Neural progenitor cell (in vitro differentiated cells): Measurements from ENCODE around the gene PKP2. TPM values are rescaled to one million over a fixed set of nuclear protein-coding genes. Genes with fewer than 3 reads are reported as not detected.

Source experiments
- DNase-seq: peaks from one replicate; pipeline ENCODE4 v3.0.0-alpha.2; 2016; ENCODE audit warnings: low spot score
- H2AFZ ChIP-seq: fragments of 200-600 bp; sonication (generic); replicated peaks from 2 replicates; pipeline ENCODE4 v1.6.1; 2016; ENCODE audit warnings: antibody characterized with exemption
- H3F3A ChIP-seq: fragments of 200-600 bp; sonication (generic); 2 replicates; pipeline ENCODE4 v1.6.1; 2016; ENCODE audit warnings: antibody characterized with exemption, low read depth
- H3K27ac ChIP-seq: fragments of 200-600 bp; sonication (generic); 2 replicates; pipeline ENCODE4 v1.5.1; 2016; ENCODE audit warnings: mild to moderate bottlenecking
- H3K27me3 ChIP-seq: fragments of 200-600 bp; sonication (generic); 2 replicates; pipeline ENCODE4 v1.6.1; 2016; ENCODE audit warnings: mild to moderate bottlenecking, moderate library complexity
- H3K36me3 ChIP-seq: fragments of 200-600 bp; sonication (generic); 2 replicates; pipeline ENCODE4 v1.5.1; 2016
- H3K4me1 ChIP-seq: fragments of 200-600 bp; sonication (generic); 2 replicates; pipeline ENCODE4 v1.6.1; 2016; ENCODE audit warnings: mixed run types
- H3K4me2 ChIP-seq: fragments of 200-600 bp; sonication (generic); 2 replicates; pipeline ENCODE4 v1.6.1; 2016
- H3K4me3 ChIP-seq: fragments of 200-600 bp; sonication (generic); 2 replicates; pipeline ENCODE4 v1.5.1; 2016
- H3K79me2 ChIP-seq: fragments of 200-600 bp; sonication (generic); 2 replicates; pipeline ENCODE4 v1.6.1; 2016; ENCODE audit warnings: low read depth
- H3K9ac ChIP-seq: fragments of 200-600 bp; sonication (generic); 2 replicates; pipeline ENCODE4 v1.6.1; 2016
- H3K9me3 ChIP-seq: fragments of 200-600 bp; sonication (generic); 2 replicates; pipeline ENCODE4 v1.5.1; 2016; ENCODE audit warnings: low read depth
- H4K20me1 ChIP-seq: fragments of 200-600 bp; sonication (generic); 2 replicates; pipeline ENCODE4 v1.6.1; 2016; ENCODE audit warnings: low read depth
- H3K27ac Mint-ChIP-seq: 3 replicates; pipeline ENCODE4 v1.8.0; 2021; ENCODE audit warnings: mixed read lengths
- H3K27me3 Mint-ChIP-seq: 2 replicates; pipeline ENCODE4 v1.8.0; 2022; ENCODE audit warnings: low read depth, mild to moderate bottlenecking, inconsistent platforms, moderate library complexity, mixed read lengths; ENCODE audit not compliant: insufficient read depth
- H3K36me3 Mint-ChIP-seq: 3 replicates; pipeline ENCODE4 v1.8.0; 2021; ENCODE audit warnings: mixed read lengths
- H3K4me1 Mint-ChIP-seq: 3 replicates; pipeline ENCODE4 v1.8.0; 2021; ENCODE audit warnings: mixed read lengths
- H3K4me3 Mint-ChIP-seq: 3 replicates; pipeline ENCODE4 v1.8.0; 2021; ENCODE audit warnings: mild to moderate bottlenecking, moderate library complexity, mixed read lengths
- H3K9me3 Mint-ChIP-seq: 3 replicates; pipeline ENCODE4 v1.8.0; 2020; ENCODE audit warnings: mixed read lengths
- CTCF ChIP-seq: fragments of 200-600 bp; sonication (generic); IDR thresholded peaks from 2 replicates; pipeline ENCODE4 v1.5.1; 2017; ENCODE audit warnings: antibody characterized with exemption, mild to moderate bottlenecking
- EZH2 ChIP-seq: fragments of 200-600 bp; sonication (generic); IDR thresholded peaks from 2 replicates; pipeline ENCODE4 v1.6.1; 2017; ENCODE audit warnings: antibody characterized with exemption, mild to moderate bottlenecking, moderate library complexity
- EZH2phosphoT487 ChIP-seq: fragments of 200-600 bp; sonication (generic); IDR thresholded peaks from 2 replicates; pipeline ENCODE4 v1.6.1; 2017; ENCODE audit warnings: antibody characterized with exemption
- total RNA-seq: library from RNA; depleted of rRNA; stranded (reverse); fragments of >200 nt; gene quantifications from 2 replicates; pipeline ENCODE4 v1.2.3, GENCODE V29; 2015; ENCODE audit warnings: low replicate concordance

Gene PKP2
- total RNA-seq, 1 donor from 2014 or later, result 10.6 TPM

GRCh38 chr12:32907898-32908476, 11.4 kb upstream of the PKP2 start:
- no peak for DNase-seq
- no peaks in the 10 kb centered on the region for H3K27me3 ChIP-seq
- Mint-ChIP-seq H3K27ac (no peak overlapping the region), H3K27me3 (peaks cover 4% of the 10 kb centered on the region), H3K9me3 (no peaks in the 10 kb centered on the region), H3K4me1 (no peaks in the 10 kb centered on the region), H3K36me3 (no peaks in the 10 kb centered on the region), H3K4me3 (no peak overlapping the region)
- no peaks in the 10 kb centered on the region for H4K20me1 ChIP-seq
- no peak overlapping the region for H2AFZ ChIP-seq
- H3K27ac ChIP-seq, result no peak overlapping the region
- H3K36me3 ChIP-seq, result no peaks in the 10 kb centered on the region
- H3K9me3 ChIP-seq, result no peaks in the 10 kb centered on the region
- no peaks in the 10 kb centered on the region for H3F3A ChIP-seq
- no peak overlapping the region for H3K4me2 ChIP-seq
- no peaks in the 10 kb centered on the region for H3K79me2 ChIP-seq
- no peak overlapping the region for H3K4me3 ChIP-seq
- no peak for TF ChIP-seq CTCF
- TF ChIP-seq EZH2, result no peak
- H3K4me1 ChIP-seq, result no peaks in the 10 kb centered on the region
- no peak overlapping the region for H3K9ac ChIP-seq

- no peaks in the 10 kb centered on the region for H3K9me3 ChIP-seq
- no peak overlapping the region for H3K4me2 ChIP-seq
- no peak overlapping the region for H2AFZ ChIP-seq
- no peak for TF ChIP-seq CTCF
- TF ChIP-seq EZH2phosphoT487, result no peak
- no peak for TF ChIP-seq EZH2
- H3K36me3 ChIP-seq, result no peaks in the 10 kb centered on the region
- no peak overlapping the region for H3K4me3 Mint-ChIP-seq
- no peaks in the 10 kb centered on the region for H3K9me3 Mint-ChIP-seq
- no peak for DNase-seq
- no peaks in the 10 kb centered on the region for H3K36me3 Mint-ChIP-seq
- no peak overlapping the region for H3K27ac Mint-ChIP-seq
- H3K4me1 Mint-ChIP-seq, result no peaks in the 10 kb centered on the region
- no peaks in the 10 kb centered on the region for H4K20me1 ChIP-seq
- H3K79me2 ChIP-seq, result no peaks in the 10 kb centered on the region
- H3K27me3 ChIP-seq, result no peaks in the 10 kb centered on the region
- H3K4me1 ChIP-seq, result no peaks in the 10 kb centered on the region
- no peak overlapping the region for H3K9ac ChIP-seq
- no peak overlapping the region for H3K4me3 ChIP-seq
- no peak overlapping the region for H3K27ac ChIP-seq
- H3K27me3 Mint-ChIP-seq, result peaks cover 4% of the 10 kb centered on the region
- no peaks in the 10 kb centered on the region for H3F3A ChIP-seq
Measured at GRCh38 chr12:32907166-32907565, 10.6 kb upstream of the PKP2 start.

- H3K36me3 Mint-ChIP-seq, result no peaks in the 10 kb centered on the region
Measured at GRCh38 chr12:32906399-32907165, 10.0 kb upstream of the PKP2 start.

More at GRCh38 chr12:32906399-32907165, 10.0 kb upstream of the PKP2 start:
- H3K9ac ChIP-seq, result no peak overlapping the region
- TF ChIP-seq EZH2 (no peak), EZH2phosphoT487 (no peak), CTCF (no peak)
- no peak overlapping the region for H3K27ac ChIP-seq
- H3K9me3 ChIP-seq, result no peaks in the 10 kb centered on the region
- no peaks in the 10 kb centered on the region for H3K36me3 ChIP-seq
- Mint-ChIP-seq H3K4me1 (no peaks in the 10 kb centered on the region), H3K4me3 (no peak overlapping the region), H3K27me3 (peaks cover 4% of the 10 kb centered on the region), H3K27ac (no peak overlapping the region), H3K9me3 (no peaks in the 10 kb centered on the region)
- no peak overlapping the region for H2AFZ ChIP-seq
- DNase-seq, result no peak
- no peaks in the 10 kb centered on the region for H3K79me2 ChIP-seq
- no peaks in the 10 kb centered on the region for H3K27me3 ChIP-seq
- no peaks in the 10 kb centered on the region for H3F3A ChIP-seq
- no peaks in the 10 kb centered on the region for H3K4me1 ChIP-seq
- H3K4me2 ChIP-seq, result no peak overlapping the region
- no peak overlapping the region for H3K4me3 ChIP-seq
- no peaks in the 10 kb centered on the region for H4K20me1 ChIP-seq
